GM23338 (cell line): ENCODE measurements around the gene SLC35A5. TPM values are rescaled to one million over a fixed set of nuclear protein-coding genes. Genes with fewer than 3 reads are reported as not detected.

Source experiments
- ATAC-seq: fragments of 200-7000 bp; cut with Tn5 transposase; 3 replicates; pipeline ENCODE4 v1.9.1; 2020
- DNase-seq: peaks from one replicate; pipeline ENCODE4 v3.0.0-alpha.2; 2015; ENCODE audit warnings: low spot score
- H2AFZ ChIP-seq: fragments of 200-600 bp; sonication (generic); 2 replicates; pipeline ENCODE4 v1.8.0; 2016; ENCODE audit warnings: antibody characterized with exemption, mild to moderate bottlenecking, moderate library complexity
- H3F3A ChIP-seq: fragments of 200-600 bp; sonication (generic); replicated peaks from 2 replicates; pipeline ENCODE4 v1.8.0; 2017; ENCODE audit warnings: antibody characterized with exemption, mixed run types, low read depth
- H3K27ac ChIP-seq: fragments of 200-600 bp; sonication (generic); 2 replicates; pipeline ENCODE4 v1.6.1; 2016; ENCODE audit warnings: low read depth
- H3K27me3 ChIP-seq: fragments of 200-600 bp; sonication (generic); 2 replicates; pipeline ENCODE4 v1.8.0; 2016; ENCODE audit warnings: mild to moderate bottlenecking, mixed run types, moderate library complexity; ENCODE audit not compliant: insufficient read depth
- H3K36me3 ChIP-seq: fragments of 200-600 bp; sonication (generic); 2 replicates; pipeline ENCODE4 v1.8.0; 2016; ENCODE audit warnings: mild to moderate bottlenecking; ENCODE audit not compliant: insufficient read depth
- H3K4me1 ChIP-seq: fragments of 200-600 bp; sonication (generic); 2 replicates; pipeline ENCODE4 v1.8.0; 2016; ENCODE audit warnings: mild to moderate bottlenecking, moderate library complexity; ENCODE audit not compliant: insufficient read depth
- H3K4me2 ChIP-seq: fragments of 200-600 bp; sonication (generic); 2 replicates; pipeline ENCODE4 v1.7.1; 2017; ENCODE audit warnings: mixed run types
- H3K4me3 ChIP-seq: fragments of 200-600 bp; sonication (generic); 2 replicates; pipeline ENCODE4 v1.6.1; 2016; ENCODE audit warnings: mixed run types
- H3K79me2 ChIP-seq: fragments of 200-600 bp; sonication (generic); replicated peaks from 2 replicates; pipeline ENCODE4 v1.8.0; 2017; ENCODE audit warnings: mild to moderate bottlenecking; ENCODE audit not compliant: insufficient read depth
- H3K9me2 ChIP-seq: fragments of 200-600 bp; sonication (generic); 2 replicates; pipeline ENCODE4 v1.8.0; 2017; ENCODE audit not compliant: insufficient read depth
- H4K20me1 ChIP-seq: fragments of 200-600 bp; sonication (generic); replicated peaks from 2 replicates; pipeline ENCODE4 v1.8.0; 2017; ENCODE audit warnings: mild to moderate bottlenecking; ENCODE audit not compliant: insufficient read depth
- H3K27ac Mint-ChIP-seq: 2 replicates; pipeline ENCODE4 v1.8.0; 2020; ENCODE audit warnings: inconsistent platforms, mild to moderate bottlenecking, moderate library complexity, mixed read lengths
- H3K27me3 Mint-ChIP-seq: 3 replicates; pipeline ENCODE4 v1.8.0; 2022; ENCODE audit warnings: low read depth, mild to moderate bottlenecking, moderate library complexity, mixed read lengths, inconsistent platforms; ENCODE audit not compliant: insufficient read depth, poor library complexity
- H3K36me3 Mint-ChIP-seq: 3 replicates; pipeline ENCODE4 v1.8.0; 2021; ENCODE audit warnings: low read depth, mild to moderate bottlenecking, inconsistent platforms, moderate library complexity, mixed read lengths
- H3K4me1 Mint-ChIP-seq: 3 replicates; pipeline ENCODE4 v1.8.0; 2020; ENCODE audit warnings: mild to moderate bottlenecking, inconsistent platforms, mixed read lengths
- H3K4me3 Mint-ChIP-seq: 3 replicates; pipeline ENCODE4 v1.8.0; 2021; ENCODE audit warnings: moderate library complexity, mild to moderate bottlenecking, inconsistent platforms, mixed read lengths
- H3K9me3 Mint-ChIP-seq: 3 replicates; pipeline ENCODE4 v1.8.0; 2020; ENCODE audit warnings: moderate library complexity, mild to moderate bottlenecking, inconsistent platforms, mixed read lengths
- CREB1 ChIP-seq: fragments of 250-450 bp; sonication (Bioruptor Pico); IDR thresholded peaks from 2 replicates; pipeline ENCODE4 v1.5.0; 2020; ENCODE audit warnings: low read depth, mild to moderate bottlenecking, moderate library complexity
- ETS1 ChIP-seq: IDR thresholded peaks from 2 replicates; pipeline ENCODE4 v1.6.1; 2016; ENCODE audit warnings: antibody characterized with exemption
- EZH2 ChIP-seq: fragments of 200-600 bp; sonication (generic); IDR thresholded peaks from one replicate; pipeline ENCODE4 v1.8.0; 2017; ENCODE audit warnings: antibody characterized with exemption, mild to moderate bottlenecking, low read depth; ENCODE audit not compliant: unreplicated experiment
- JUNB ChIP-seq: IDR thresholded peaks from one replicate; pipeline ENCODE4 v1.6.1; 2016; ENCODE audit warnings: antibody characterized with exemption; ENCODE audit not compliant: unreplicated experiment
- POLR2AphosphoS5 ChIP-seq: IDR thresholded peaks from 2 replicates; pipeline ENCODE4 v1.6.1; 2016; ENCODE audit warnings: antibody characterized with exemption, low read depth
- REST ChIP-seq: IDR thresholded peaks from one replicate; pipeline ENCODE4 v1.6.1; 2018; ENCODE audit warnings: antibody characterized with exemption; ENCODE audit not compliant: unreplicated experiment
- STAT1 ChIP-seq: IDR thresholded peaks from one replicate; pipeline ENCODE4 v1.6.1; 2016; ENCODE audit warnings: antibody characterized with exemption; ENCODE audit not compliant: unreplicated experiment
- long read RNA-seq: library from polyadenylated mRNA; unstranded; transcript quantifications from one replicate; pipeline ENCODE4 v2.0.0, GENCODE V29; 2020; ENCODE audit not compliant: unreplicated experiment
- polyA plus RNA-seq: library from polyadenylated mRNA; unstranded; fragments of >200 nt; fragmentation: Nextera tagmentation; extraction: Ambion mirVana; gene quantifications from 2 replicates; pipeline ENCODE4 v1.2.1, GENCODE V29; 2016
- total RNA-seq: library from RNA; depleted of rRNA; stranded (reverse); fragments of >200 nt; shearing (Covaris generic); gene quantifications from 2 replicates; pipeline ENCODE4 v1.2.3, GENCODE V29; 2014; rRNA removed

SLC35A5 gene
- 40.4 and 56.4 TPM in 2 replicates for total RNA-seq
- polyA plus RNA-seq: 15.5 and 19.9 TPM in 2 replicates
- long read RNA-seq, full-length matches to known transcripts: 14 of 17 reads
- long read RNA-seq, partial matches to known transcripts: 0 of 17 reads
- long read RNA-seq, other reads (novel, unspliced or antisense): 3 of 17 reads

GRCh38 chr3:112561734-112562529 lies at the start of gene SLC35A5, which contains the start of gene ATG3:
SLC35A5 (plus strand) TSS chr3:112562045; CDS start chr3:112563404, 1,359 bp downstream.
ATG3 (minus strand) TSS chr3:112561962; CDS start chr3:112561528, 434 bp downstream.
- H3K9me3 Mint-ChIP-seq: no peaks in the 10 kb centered on the region
- peak; percentile 88 for ATAC-seq
- peaks cover 56% of the 10 kb centered on the region for H3K79me2 ChIP-seq
- H3K4me3 Mint-ChIP-seq: peak within 1 kb of the TSS; percentile 96
- peaks cover 38% of the 10 kb centered on the region for H3K4me1 ChIP-seq
- H2AFZ ChIP-seq: peak within 1 kb of the TSS; percentile 91
- no peaks in the 10 kb centered on the region for H3K27me3 ChIP-seq
- peak within 1 kb of the TSS; percentile 65 for H3K4me3 ChIP-seq
- H3K4me2 ChIP-seq: peak within 1 kb of the TSS; percentile 88
- DNase-seq: peak; percentile 99
- peak within 1 kb of the TSS; percentile 95 for H3K27ac ChIP-seq
- H3K4me1 Mint-ChIP-seq: peaks cover 31% of the 10 kb centered on the region
- peaks cover 26% of the 10 kb centered on the region for H3K36me3 Mint-ChIP-seq
- TF ChIP-seq REST (no peak), CREB1 (CRISPR knock-in tag) (peak; percentile 78), POLR2AphosphoS5 (peak; percentile 91), STAT1 (no peak), JUNB (no peak), ETS1 (peak; percentile 86)
- H3F3A ChIP-seq: peaks cover 4% of the 10 kb centered on the region; the same call in 1 of the 2 replicates
- H3K9me2 ChIP-seq: no peaks in the 10 kb centered on the region
- peak within 1 kb of the TSS; percentile 98 for H3K27ac Mint-ChIP-seq
- no peaks in the 10 kb centered on the region for H4K20me1 ChIP-seq
- H3K36me3 ChIP-seq: 0 out of 2 replicates have a peak, but pooled peaks cover 3% of the 10 kb centered on the region
- H3K27me3 Mint-ChIP-seq: peaks cover 7% of the 10 kb centered on the region

- TF ChIP-seq REST (no peak), EZH2 (no peak)
- no peaks in the 10 kb centered on the region for H3K4me1 Mint-ChIP-seq
Measured at GRCh38 chr3:112512320-112512719, 49.5 kb upstream of the SLC35A5 start.

More at GRCh38 chr3:112512320-112512719, 49.5 kb upstream of the SLC35A5 start:
- Histone ChIP-seq H3K4me2 (no peak overlapping the region), H3K27ac (no peak overlapping the region), H3K4me1 (no peaks in the 10 kb centered on the region), H4K20me1 (no peaks in the 10 kb centered on the region), H3K9me2 (no peaks in the 10 kb centered on the region), H3K27me3 (no peaks in the 10 kb centered on the region), H3K36me3 (peaks cover 18% of the 10 kb centered on the region; the same call in 1 of the 2 replicates), H3F3A (no peaks in the 10 kb centered on the region), H2AFZ (no peak overlapping the region), H3K79me2 (no peaks in the 10 kb centered on the region), H3K4me3 (no peak overlapping the region)
- DNase-seq: peak; percentile 56
- Mint-ChIP-seq H3K36me3 (peaks cover 47% of the 10 kb centered on the region), H3K27ac (no peak overlapping the region), H3K9me3 (peaks cover 63% of the 10 kb centered on the region), H3K4me3 (no peak overlapping the region), H3K27me3 (peaks cover 2% of the 10 kb centered on the region)
- ATAC-seq: no peak
